Measurements from ENCODE around the gene RIMBP2.

The RIMBP2 gene

DNA sequence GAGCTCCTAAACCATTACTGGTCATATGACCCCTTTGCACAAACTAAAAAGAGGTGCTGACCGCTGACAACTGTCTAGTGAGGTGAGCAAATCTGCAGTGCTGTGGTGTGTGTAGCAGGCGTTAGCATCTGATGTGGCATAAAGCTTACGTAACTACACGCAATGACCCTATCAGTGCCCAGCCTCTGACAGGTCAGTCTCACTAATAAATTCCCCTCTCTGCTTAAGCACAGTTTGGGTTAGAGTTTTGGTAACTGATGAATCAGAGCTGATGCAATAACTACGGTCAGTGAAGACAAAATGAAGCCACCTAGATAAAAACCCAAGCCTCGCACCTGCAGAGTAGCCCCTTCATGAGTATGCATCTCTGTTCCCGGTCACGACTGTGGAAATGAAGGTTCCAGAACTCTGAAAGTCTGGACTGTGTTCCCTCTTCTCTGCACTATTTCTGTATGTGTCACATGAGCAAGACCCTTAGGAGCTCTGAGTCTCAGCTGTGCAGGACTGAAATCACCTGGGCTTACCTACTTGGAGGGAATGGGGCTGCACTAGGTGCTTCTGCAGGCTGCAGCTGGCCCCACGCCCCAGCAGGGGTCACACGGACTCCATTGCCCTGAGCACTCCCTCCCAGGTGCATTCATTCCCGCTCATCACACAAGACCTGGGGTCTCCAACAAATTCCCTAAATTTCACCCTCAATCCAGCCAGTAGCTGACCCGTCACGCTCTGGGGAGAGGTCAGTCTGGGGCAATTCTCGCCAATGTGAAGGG lies 54.4 kb downstream of the RIMBP2 start:
- Histone ChIP-seq H3K4me3 (IDR thresholded peaks at IDR 0.05; ENCODE audit: insufficient read depth, low read depth, low read length) (no peak overlapping the region), H4K20me1 (ENCODE audit: insufficient read depth) (no peaks in the 10 kb centered on the region), H3K9ac (no peak overlapping the region), H3K27ac (no peak overlapping the region), H3K4me1 (ENCODE audit: low read depth, poor library complexity, severe bottlenecking) (no peaks in the 10 kb centered on the region), H3K27me3 (ENCODE audit: insufficient read depth, low read depth) (no peaks in the 10 kb centered on the region), H3K36me3 (ENCODE audit: insufficient read depth) (no peaks in the 10 kb centered on the region), H3K79me2 (ENCODE audit: insufficient read depth, low read depth) (no peaks in the 10 kb centered on the region), H2AFZ (ENCODE audit: low read depth) (no peak overlapping the region), H3K4me2 (no peak overlapping the region)
- TF ChIP-seq, protein P1, sequence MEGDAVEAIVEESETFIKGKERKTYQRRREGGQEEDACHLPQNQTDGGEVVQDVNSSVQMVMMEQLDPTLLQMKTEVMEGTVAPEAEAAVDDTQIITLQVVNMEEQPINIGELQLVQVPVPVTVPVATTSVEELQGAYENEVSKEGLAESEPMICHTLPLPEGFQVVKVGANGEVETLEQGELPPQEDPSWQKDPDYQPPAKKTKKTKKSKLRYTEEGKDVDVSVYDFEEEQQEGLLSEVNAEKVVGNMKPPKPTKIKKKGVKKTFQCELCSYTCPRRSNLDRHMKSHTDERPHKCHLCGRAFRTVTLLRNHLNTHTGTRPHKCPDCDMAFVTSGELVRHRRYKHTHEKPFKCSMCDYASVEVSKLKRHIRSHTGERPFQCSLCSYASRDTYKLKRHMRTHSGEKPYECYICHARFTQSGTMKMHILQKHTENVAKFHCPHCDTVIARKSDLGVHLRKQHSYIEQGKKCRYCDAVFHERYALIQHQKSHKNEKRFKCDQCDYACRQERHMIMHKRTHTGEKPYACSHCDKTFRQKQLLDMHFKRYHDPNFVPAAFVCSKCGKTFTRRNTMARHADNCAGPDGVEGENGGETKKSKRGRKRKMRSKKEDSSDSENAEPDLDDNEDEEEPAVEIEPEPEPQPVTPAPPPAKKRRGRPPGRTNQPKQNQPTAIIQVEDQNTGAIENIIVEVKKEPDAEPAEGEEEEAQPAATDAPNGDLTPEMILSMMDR (conservative IDR thresholded peaks at IDR 0.05; ENCODE audit: low read depth, low read length) = no peak

GRCh38 chr12:130661059-130661458 lies 55.0 kb downstream of the RIMBP2 start:
- Histone ChIP-seq H3K36me3 (ENCODE audit: insufficient read depth) (no peaks in the 10 kb centered on the region), H3K4me2 (no peak overlapping the region), H3K4me3 (IDR thresholded peaks at IDR 0.05; ENCODE audit: insufficient read depth, low read depth, low read length) (no peak overlapping the region), H3K79me2 (ENCODE audit: insufficient read depth, low read depth) (no peaks in the 10 kb centered on the region), H4K20me1 (ENCODE audit: insufficient read depth) (no peaks in the 10 kb centered on the region), H3K4me1 (ENCODE audit: low read depth, poor library complexity, severe bottlenecking) (no peaks in the 10 kb centered on the region), H3K27ac (no peak overlapping the region), H3K27me3 (ENCODE audit: insufficient read depth, low read depth) (no peaks in the 10 kb centered on the region), H2AFZ (ENCODE audit: low read depth) (no peak overlapping the region), H3K9ac (no peak overlapping the region)
- TF ChIP-seq, protein P1 (conservative IDR thresholded peaks at IDR 0.05; ENCODE audit: low read depth, low read length) = no peak

- Histone ChIP-seq H3K27ac (no peak overlapping the region), H3K4me1 (ENCODE audit: low read depth, poor library complexity, severe bottlenecking) (no peaks in the 10 kb centered on the region), H3K9ac (no peak overlapping the region), H3K4me3 (IDR thresholded peaks at IDR 0.05; ENCODE audit: insufficient read depth, low read depth, low read length) (no peak overlapping the region), H4K20me1 (ENCODE audit: insufficient read depth) (no peaks in the 10 kb centered on the region), H3K79me2 (ENCODE audit: insufficient read depth, low read depth) (no peaks in the 10 kb centered on the region), H2AFZ (ENCODE audit: low read depth) (no peak overlapping the region), H3K36me3 (ENCODE audit: insufficient read depth) (no peaks in the 10 kb centered on the region), H3K27me3 (ENCODE audit: insufficient read depth, low read depth) (no peaks in the 10 kb centered on the region), H3K4me2 (no peak overlapping the region)
- TF ChIP-seq, protein P1 (conservative IDR thresholded peaks at IDR 0.05; ENCODE audit: low read depth, low read length) = no peak
Observed at GRCh38 chr12:130658145-130658911, 57.8 kb downstream of the RIMBP2 start.

DNA sequence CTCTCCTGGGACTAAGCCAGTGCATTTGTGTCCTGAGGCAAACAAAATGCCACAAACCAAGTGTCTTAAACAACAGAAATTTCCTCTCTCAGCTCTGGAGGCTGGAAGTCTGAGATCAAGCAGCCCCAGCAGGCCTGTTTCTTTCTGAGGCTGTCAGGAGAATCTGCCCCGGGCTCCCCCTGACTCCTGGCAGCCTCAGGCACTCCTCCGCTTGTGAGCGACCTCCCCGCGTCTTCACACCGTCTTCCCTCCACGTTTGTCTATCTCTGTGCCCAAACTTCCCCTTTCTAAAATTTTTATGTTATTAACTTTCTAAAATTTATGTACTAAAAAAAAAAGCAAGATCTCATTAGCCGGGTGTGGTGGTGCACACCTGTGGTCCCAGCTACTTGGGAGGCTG lies 59.7 kb downstream of the RIMBP2 start:
- Histone ChIP-seq H3K27me3 (ENCODE audit: insufficient read depth, low read depth) (no peaks in the 10 kb centered on the region), H2AFZ (ENCODE audit: low read depth) (no peak overlapping the region), H3K79me2 (ENCODE audit: insufficient read depth, low read depth) (no peaks in the 10 kb centered on the region), H3K4me2 (no peak overlapping the region), H3K4me1 (ENCODE audit: low read depth, poor library complexity, severe bottlenecking) (no peaks in the 10 kb centered on the region), H4K20me1 (ENCODE audit: insufficient read depth) (no peaks in the 10 kb centered on the region), H3K9ac (no peak overlapping the region), H3K36me3 (ENCODE audit: insufficient read depth) (no peaks in the 10 kb centered on the region), H3K27ac (no peak overlapping the region), H3K4me3 (IDR thresholded peaks at IDR 0.05; ENCODE audit: insufficient read depth, low read depth, low read length) (no peak overlapping the region)
- TF ChIP-seq, protein P1 (conservative IDR thresholded peaks at IDR 0.05; ENCODE audit: low read depth, low read length) = no peak
